GM12872 (cell line): ENCODE results near the gene DACT2.

Source experiments
- CTCF ChIP-seq: IDR thresholded peaks from 3 replicates; pipeline ENCODE4 v1.5.1; 2011; ENCODE audit warnings: low read depth, mild to moderate bottlenecking, low read length, moderate library complexity; ENCODE audit not compliant: insufficient read depth

The DACT2 gene

GRCh38 chr6:168286116-168286515, 33.5 kb downstream of the DACT2 start:
- no peak for TF ChIP-seq CTCF

DNA sequence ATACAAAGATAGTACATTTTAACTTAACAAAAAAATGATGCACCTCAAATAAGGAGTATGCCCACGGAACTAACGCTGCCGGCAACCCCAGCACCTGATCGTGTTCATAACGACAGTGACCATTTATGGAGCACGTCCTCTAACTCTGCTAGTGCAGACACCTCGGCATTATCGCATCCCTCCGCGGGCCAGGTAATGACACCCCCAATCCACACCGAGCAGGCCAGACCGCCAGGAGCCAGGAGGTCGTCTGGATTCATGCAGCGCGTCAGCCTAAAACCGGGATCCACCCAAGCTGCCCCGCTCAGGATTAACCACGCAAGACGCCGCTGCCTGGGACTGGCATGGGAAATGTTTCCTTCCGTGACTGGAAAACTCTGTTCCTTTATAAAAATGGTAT, 34.1 kb downstream of the DACT2 start:
- no peak for TF ChIP-seq CTCF

- no peak for TF ChIP-seq CTCF
Measured at GRCh38 chr6:168284187-168284586, 35.4 kb downstream of the DACT2 start.

- TF ChIP-seq CTCF: no peak
Measured at GRCh38 chr6:168283686-168284025, 35.9 kb downstream of the DACT2 start.

GRCh38 chr6:168282985-168283685, 36.4 kb downstream of the DACT2 start:
- no peak for TF ChIP-seq CTCF

DNA sequence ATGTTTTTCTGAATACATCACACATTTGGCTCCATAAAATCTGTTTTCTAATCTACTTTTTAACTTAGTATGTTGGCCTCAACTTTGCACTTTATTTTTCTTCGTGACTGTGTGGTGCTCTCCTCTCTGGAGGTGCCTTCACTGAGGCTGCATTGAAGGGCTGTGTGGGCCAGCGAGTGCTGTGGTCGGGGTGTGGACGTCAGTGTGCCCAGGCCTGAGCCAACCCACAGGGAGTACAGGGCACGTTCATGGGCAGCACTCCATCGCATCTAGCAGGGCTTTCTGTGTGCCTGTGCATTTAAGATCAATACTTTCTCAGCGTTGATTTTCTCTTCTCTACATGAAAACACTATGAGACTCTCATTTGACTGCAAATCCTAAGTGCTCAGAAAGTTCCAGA, 37.8 kb downstream of the DACT2 start:
- no peak for TF ChIP-seq CTCF

- TF ChIP-seq CTCF: no peak
Measured at GRCh38 chr6:168280899-168281245, 38.7 kb downstream of the DACT2 start.
